ENCODE measurements around the gene TXNL4A.
A peak's percentile ranks its signal among the peaks of the same experiment; 100 is the strongest.

TXNL4A gene

DNA sequence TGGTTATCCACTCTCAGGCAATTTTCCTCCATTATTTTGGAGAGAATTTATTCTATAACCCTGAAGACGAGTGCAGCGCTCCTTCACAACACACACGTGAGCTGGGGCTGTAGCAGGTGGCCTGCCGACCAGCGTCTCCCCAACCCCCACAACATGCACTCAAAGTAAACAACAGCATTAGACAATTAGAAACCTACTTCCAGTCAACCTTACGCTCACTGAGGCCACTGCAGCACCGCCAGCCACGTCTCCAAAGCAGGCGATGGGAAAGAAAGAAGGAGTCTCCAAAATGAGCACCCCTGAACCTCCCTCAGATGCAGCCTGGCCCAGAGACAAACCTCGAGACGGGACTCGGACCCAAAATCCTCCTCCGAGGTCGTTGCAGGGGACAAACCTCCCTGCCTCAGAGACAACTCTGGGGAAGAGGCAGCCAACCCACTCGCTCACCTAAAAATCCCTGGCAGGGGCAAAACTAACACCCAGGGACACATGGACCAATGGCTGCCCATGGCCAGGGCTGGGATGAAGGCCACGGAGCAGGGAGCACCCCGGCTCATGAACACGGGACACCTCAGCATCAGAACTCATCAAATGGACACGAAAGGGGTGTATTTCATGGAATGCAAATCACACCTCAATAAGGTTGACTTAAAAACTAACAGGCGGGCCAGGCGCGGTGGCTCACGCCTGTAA, 39.5 kb downstream of the TXNL4A start:
- no peak for DNase-seq (ENCODE audit: low spot score)

DNA sequence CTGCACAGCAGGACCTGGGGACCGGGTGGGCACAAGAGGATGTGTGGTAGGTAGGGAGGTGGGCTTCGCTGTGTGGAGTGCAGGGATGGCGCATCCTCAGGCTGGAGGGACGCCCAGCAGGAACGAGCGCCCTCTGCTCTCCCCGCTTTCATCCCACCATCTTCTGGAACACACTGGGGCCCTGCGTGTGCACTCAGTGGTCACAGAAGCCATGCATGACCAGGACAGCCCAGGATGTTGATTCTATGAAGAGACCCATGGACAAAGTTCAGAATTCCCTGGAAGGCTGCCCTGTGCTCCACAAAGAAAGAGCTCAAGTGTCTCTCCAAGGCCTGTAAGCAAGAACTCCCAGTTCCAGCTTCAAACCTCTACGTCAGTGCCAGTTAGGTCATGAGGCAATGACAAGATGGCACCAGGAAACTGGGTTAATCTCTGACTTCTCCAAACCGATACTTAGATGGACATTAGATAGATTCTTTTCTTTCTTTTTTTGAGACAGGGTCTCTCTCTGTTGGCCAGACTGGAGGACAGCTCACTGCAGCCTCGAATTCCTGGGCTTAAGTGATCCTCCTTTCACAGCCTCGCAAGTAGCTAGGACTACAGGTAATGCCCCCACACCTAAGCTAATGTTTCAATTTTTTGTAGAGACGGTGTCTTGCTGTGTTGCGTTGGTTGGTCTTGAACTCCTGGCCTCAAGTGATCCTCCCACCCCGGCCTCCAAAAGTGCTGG, 40.3 kb downstream of the TXNL4A start:
- no peak for DNase-seq (ENCODE audit: low spot score)

DNA sequence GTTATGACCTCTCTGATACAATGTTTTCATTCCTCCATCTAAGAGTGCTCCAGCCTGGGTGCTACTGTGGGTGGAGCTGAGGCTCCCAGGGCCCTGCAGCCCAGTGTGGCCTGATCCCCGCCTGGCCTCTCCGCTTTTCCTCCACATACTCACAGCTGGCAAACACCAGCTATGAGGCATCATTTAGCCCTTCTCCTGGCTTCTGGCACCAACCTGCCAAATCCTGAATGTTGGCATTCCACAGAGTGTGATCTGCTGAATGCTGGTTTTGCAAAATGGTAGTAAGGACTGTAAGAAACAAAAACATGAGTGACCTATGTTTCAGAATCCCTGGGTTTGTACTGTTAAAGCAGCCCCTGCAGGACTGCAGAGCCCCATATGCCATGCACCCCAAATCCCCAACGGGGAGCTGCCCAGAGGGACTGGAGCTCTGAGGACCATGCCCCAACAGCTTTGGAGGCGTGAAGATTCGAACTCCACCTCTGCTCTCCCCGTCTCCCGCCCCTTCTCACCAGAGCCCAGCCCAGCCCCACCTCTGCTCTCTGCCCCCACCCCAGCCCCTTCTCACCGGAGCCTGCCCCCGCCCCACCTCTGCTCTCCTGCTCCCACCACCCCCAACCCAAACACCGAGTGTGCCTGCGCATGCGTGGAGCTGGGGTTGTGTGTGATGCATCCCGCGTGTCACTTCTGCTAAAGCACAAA, 41.2 kb downstream of the TXNL4A start:
- DNase-seq (ENCODE audit: low spot score), result peak; percentile 71

DNA sequence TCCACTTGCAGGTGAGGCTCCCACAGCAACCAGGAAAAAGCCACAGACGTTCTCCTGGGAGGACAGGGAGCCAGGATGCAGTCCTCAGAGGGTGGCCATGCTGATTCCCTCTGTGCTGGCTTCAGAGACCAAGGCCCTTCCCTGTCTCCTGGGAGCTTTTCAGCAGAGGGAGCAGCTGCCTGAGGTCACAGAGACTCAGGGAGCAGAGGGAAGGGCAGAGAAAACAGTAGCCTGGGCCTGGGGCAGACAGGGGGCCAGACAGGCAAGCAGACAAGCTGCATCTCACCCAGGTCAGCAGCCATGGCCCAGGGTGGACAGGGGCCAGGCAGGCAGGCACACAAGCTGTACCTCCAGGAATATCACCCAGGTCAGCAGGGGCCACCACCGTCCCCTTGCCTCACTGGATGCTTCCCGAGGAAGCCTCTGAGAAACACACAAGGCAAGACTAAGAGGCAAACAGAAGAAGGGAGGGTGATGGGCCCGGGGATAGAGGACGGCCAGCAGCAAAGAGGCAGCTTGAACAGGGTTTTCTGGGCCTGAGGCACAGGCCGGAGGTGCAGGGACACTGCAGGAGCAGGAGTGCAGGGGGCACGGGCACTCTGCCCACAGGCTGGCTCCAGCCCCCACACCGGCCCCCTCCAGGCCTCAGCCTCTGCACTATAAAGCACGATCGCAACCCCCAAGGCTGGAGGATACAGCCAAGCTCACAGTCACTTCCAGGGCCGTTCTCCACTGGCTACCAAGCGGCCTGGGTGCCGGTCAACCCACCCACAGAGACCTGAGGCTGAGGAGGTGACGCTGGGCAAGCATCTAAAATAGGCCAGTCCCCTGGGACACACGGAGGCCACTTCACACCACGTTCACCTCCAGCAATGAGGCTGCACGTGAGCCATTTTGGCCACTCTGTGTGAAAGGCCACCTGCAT, 43.0 kb downstream of the TXNL4A start:
- DNase-seq (ENCODE audit: low spot score), result no peak

DNA sequence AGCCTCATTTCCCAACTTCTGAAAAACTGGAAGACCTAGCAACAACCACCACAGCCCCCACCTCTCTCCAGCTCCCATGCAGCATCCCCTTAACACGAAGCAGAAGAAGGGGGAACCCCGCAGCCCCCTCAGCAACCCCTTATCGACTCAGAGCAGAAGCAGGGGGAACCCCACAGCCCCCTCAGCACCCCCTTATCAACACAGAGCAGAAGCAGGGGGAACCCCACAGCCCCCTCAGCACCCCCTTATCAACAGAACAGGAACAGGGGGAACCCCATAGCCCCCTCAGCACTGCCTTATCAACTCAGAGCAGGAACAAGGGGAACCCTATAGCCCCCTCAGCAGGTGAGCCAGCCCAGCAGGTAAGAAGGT, 43.6 kb downstream of the TXNL4A start:
- DNase-seq (ENCODE audit: low spot score), result no peak

DNA sequence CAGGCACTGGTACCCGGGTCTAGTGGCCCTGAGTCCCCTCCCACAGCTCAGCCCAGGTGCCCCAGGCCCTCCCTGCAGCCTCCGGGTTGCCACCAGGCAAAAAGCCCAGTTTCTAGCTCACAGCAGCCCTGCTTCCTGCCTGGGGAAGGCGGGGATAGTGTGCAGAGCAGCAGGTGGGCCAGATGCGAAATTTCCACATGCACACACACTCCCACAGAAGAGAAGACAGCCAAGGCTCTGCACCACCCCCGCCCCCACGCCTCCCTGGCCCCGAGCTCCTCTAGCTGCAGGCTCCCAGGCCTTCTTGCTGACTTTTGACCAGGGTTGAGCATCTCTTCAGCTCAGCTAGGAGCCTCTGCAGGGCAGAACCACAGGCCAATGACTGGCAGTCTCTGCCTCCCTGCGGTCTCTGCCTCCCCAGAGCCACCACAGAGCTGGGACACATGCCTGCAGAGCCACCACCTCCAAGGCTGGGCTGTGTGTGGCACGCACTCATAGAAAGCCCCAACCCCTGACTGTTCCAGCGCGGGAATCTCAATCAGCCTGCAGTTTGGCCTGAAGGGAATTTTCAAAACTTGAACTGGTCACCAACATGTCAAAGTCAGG, 44.1 kb downstream of the TXNL4A start:
- no peak for DNase-seq (ENCODE audit: low spot score)

DNA sequence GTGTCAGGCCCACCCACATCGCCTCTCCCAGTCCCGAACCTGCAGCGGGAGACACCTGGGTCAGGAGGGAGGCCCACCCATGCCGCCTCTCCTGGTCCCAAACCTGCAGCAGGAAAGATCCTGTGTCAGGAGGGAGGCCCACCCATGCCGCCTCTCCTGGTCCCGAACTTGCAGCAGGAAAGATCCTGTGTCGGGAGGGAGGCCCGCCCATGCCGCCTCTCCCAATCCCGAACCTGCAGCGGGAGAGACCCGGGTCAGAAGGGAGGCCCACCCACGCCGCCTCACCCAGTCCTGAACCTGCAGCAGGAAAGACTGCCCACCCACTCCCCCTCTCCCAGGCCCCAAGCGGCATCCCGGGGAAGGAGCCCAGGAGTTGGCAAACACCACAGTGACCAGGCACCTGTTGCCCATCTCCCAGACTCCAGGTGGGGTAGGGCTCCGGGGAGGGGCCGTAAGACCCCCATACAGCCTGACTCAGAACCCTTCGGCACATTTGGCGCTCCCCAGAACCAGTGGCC, 44.7 kb downstream of the TXNL4A start:
- no peak for DNase-seq (ENCODE audit: low spot score)

DNA sequence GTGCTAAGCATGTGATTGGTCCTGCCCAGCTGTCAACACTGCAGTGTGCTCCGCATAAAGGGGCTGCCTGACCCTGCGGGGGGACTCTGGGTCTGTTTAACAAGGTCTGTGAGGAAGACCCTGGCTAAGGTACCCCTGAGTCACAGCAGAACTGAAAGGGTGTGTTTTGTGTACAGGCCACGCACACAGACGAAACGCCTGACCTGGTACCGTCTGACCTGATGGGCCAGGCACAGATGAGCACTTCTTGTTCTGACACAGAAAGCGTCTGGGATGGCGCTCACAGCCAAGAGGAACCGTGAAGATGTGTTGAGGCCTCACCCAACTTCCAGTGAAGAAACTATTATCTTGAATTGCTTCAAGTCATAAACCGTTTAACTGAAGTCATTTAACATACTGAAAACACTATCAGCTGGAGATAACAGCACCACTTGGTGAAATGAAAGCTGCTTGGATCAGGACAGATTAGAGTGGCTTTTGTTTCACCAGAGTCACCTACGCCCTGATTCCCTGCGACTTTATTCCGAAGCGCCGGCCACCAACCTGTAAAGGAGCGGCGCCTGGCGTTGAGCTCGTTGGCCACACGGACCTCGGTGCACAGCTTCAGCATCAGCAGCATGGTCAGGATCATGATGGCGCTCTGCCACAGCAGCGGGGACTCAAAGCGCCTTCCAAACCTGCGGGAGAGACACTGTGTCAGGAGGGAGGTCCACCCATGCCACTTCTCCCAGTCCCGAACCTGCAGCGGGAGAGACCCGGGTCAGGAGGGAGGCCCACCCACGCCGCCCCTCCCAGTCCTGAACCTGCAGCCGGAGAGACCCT, 45.4 kb downstream of the TXNL4A start:
- DNase-seq (ENCODE audit: low spot score), result no peak

DNA sequence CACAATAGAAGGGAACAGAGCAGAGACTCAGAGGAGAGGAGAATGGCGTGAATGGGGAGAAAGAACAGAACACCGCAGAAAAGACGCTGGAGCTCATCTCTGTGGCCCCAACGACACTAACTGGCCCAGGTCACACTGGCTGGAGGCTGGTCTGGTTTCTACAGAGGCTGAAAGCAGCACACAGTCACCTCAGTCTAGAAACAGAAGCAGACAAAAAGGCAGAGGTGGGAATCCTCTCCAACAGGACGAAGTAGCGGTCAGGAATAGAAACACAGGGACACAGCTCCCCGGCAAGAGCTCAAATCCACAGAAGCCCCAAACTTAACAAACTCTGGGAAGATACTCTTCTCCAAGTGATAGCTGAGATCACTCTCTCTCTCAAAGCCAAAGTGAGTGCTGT, 46.2 kb downstream of the TXNL4A start:
- no peak for DNase-seq (ENCODE audit: low spot score)

DNA sequence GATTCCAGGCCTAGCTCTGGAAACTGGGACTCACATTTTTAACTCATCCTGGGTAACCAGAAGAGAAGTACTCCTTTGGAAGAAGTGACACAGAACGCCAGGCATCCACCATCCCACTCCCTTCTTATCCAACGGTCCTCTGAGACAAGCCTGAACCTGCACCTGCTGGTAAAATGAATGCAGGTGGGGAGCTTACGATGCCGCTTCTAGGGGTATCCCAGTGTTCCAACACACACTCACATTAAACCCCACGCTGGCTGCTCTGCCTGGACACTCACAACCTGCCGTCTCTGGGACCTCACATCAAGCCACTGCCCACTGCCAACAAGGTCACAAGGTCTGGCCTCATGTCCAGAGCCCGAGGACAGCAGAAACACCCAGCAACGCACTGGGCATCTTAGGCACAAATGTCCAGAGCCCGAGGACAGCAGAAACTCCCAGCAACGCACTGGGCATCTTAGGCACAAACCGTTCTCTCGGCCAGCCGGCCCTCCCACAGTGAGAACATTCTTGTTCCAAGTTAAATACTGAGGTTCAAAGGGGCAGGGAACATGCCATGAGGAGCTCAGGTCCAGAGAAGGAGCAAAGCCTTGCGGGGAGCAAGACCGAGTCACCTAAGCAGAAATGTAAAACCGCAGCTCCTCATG, 46.8 kb downstream of the TXNL4A start:
- no peak for DNase-seq (ENCODE audit: low spot score)

DNA sequence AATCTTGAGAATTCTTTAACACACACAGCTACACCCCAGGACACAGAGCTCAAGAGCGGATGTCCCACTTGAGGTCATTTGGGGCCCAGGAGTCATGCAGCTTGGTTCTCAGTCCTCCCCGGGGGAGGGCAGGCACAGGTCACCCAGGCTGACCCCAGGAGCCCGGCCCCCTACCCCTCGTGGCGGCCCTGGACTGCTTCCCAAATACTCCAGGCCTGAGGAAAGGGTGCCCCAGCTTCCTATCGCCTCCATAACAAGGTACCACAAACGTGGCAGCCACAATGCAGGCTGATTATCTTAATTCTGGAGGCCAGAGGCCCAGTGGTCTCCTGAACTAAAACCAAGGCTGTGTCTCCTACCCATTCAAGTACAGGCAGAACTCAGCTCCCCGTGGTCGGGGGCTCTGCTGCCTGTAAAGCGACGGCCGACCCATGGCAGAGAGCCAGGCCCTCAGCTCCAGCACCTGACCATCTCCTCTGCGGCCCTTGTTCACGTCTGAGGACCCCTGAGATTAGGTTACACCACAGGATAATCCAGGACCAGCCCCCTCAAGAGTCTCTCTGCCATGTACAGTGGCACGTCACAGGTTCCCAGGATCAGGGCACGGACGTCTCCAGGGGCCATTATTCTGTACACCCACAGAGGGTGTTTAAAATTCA, 47.4 kb downstream of the TXNL4A start:
- DNase-seq (ENCODE audit: low spot score), result no peak

DNA sequence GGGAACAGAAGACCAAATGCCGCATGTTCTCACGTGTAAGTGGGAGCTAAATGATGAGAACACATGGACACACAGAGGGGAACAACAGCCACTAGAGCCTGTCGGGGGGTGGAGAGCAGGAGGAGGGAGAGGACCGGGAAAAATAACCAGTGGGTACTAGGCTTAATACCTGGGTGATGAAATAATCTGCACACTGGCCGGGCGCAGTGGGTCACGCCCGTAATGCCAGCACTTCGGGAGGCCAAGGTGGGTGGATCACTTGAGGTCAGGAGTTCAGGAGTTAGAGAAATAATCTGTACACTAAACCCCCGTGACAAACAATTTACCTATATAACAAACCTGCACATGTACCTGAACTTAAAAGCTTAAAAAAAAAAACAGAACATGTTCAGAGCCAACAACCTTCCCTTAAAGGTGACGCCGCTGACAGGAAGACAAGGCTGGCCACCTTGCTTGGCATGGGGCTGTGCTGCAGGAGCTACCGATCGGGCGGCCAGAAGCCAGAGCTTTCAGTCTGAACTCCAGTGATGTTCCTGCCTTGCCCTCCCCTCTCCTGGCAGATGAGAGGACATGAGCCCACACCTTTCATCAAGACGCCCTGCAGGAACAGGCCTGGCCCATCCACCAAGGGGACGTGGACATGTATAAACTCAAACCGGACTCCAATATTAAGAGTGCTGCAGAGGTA, 48.1 kb downstream of the TXNL4A start:
- DNase-seq (ENCODE audit: low spot score), result no peak

DNA sequence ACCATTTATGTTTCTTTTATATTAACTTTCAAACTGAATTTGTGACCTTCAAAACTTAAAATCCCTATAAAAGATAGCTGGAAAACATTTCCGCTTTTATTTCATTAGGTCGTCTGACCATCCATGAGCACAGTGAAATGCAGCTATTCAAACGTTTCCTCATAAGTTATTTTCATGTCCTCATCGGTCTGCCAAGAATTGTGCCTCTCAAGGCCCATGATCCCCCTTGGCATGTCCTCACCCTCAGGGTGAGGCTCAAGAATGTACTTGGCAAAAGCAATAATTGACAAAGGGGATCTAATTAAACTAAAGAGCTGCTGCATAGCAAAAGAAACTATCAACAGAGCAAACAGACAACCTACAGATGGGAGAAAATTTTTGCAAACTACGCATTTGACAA, 49.3 kb downstream of the TXNL4A start:
- DNase-seq (ENCODE audit: low spot score), result no peak

DNA sequence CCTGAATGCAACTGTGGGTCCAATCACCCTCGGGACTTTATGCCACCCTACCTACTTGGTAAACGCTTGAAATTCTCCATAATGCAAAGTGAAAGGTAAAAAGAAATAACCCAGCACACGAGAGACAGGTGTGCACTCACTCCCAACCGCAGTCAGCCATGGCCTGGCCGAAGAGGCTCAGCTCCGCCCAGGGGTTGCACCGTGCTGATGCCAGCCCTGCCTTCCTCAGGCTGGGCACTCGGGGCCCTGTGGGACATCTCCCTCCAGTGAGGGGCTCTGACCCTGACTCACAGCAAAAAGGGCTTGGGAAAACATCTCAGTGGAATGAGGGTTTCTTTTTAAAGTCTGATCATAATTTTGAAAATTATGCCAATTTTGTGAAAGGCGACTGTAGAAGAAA, 50.2 kb downstream of the TXNL4A start:
- no peak for DNase-seq (ENCODE audit: low spot score)

DNA sequence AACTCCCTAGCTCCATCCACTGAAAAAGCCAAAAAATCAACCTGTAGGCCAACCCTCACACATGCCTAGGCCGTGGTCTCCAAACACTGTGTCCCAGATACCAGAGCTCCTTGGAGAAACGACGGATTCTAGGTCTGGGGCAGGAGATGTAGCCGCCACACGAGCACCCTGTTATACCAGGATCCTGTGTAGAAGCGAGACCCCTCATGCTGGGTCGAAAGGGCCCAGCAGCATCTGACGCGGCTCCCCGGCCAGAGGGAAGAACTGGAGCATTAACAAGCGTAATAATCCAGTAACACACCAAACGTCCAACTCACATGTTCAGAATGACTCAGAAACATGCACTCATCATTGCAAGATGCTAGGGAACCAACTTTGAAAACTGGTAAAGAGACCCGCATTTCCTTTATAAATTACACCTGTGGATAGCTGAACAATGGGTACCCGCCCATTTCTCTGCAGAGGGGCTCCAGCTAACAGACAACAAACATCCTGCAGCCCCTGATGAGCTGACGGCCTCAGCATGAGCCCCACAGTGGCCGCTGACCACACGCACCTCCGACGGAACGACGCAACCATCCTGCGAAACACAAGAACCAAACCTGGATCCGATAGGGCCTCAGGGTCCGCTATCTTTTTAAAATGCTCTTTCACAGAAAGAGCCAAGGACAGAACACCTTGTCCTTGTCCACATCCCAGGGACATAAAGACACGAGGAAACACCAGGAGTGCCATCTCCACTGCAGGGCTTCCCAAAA, 51.1 kb downstream of the TXNL4A start:
- no peak for DNase-seq (ENCODE audit: low spot score)

DNA sequence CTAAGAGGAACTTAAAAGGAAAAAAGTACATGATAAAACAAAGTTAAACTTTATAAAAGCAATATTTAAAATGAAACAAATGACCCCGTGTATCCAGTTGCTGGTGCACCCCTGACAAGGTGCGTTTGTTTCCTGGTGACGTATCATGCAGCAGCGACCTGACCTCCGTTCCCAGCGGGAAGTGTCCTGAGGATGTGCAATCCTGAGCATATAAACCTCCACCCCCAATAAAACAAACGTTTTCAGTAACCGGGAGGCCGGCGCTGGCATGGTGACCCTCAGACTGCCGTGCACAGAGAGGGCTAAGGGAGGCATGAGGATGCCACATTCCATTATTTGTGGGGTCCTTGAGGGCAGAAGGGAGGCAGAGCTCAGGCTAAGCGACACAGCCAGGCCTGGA, 51.7 kb downstream of the TXNL4A start:
- DNase-seq (ENCODE audit: low spot score), result no peak

DNA sequence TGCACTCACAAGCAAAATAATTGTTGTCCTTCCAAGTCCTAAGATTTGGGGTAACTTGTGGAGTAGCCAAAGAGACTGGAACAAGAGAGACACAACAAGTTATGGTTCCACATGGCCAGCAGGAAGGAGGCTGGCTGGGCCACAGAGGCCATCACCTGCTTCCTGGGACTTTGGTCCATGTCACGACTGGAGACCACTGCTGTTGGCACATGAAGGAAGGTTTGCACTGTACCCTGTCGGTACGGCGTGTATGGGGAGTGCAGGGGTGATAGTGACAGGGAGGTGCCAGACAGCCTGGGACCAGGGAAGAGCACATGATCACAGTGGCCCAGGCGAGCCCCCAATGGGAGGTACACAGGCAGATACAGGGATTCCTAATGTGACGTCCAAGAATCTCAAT, 52.4 kb downstream of the TXNL4A start:
- DNase-seq (ENCODE audit: low spot score), result no peak

DNA sequence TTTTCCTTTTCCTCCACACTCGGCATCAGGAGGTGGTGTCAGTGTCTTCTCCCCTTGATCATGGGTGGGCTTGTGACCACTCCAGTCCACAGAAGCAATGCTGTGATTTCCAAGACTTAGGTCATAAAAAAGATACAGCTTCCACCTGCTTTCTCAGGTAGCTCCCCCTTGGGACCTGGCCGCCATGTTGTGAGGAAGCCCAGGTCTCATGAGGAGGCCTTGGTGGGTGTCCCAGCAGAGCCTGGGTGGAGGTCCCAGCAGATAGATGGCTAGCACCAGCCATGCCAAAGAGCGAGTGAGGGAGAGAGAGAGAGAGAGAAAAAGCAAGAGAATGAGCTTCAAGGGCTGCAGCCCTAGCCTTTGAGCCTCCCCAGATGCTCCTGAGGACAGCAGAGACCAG, 52.9 kb downstream of the TXNL4A start:
- no peak for DNase-seq (ENCODE audit: low spot score)
